ENCODE measurements around the gene NIPAL3.

DNA sequence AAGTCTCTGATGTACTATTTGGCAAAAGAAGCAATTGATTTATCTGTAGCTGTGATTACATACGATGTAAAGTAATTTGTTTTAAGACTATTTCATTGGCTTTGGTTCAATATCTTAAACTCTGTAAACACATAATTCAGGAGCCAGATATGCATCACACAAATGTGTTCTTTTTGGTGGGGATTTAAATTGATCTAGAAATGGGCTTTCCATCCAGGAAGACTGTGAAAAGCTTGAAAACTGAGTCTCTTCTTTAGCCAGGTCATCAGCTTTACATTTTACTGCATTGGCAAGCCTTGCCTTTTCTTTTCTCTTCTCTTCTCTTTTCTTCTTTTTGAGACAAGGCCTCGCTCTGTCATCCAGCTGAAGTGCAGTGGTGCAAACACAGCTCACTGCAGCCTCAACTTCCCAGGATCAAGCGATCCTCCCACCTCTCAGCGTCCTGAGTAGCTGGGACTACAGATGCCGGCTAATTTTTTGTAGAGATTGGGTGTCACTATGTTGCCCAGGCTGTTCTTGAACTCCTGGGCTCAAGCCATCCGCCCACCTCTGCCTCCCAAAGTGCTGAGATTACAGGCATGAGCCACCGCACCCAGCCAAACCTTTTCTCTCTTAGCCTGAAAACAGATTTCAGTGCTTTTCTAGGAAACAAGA lies 88.4 kb downstream of the NIPAL3 start:
- TF ChIP-seq, protein P1, sequence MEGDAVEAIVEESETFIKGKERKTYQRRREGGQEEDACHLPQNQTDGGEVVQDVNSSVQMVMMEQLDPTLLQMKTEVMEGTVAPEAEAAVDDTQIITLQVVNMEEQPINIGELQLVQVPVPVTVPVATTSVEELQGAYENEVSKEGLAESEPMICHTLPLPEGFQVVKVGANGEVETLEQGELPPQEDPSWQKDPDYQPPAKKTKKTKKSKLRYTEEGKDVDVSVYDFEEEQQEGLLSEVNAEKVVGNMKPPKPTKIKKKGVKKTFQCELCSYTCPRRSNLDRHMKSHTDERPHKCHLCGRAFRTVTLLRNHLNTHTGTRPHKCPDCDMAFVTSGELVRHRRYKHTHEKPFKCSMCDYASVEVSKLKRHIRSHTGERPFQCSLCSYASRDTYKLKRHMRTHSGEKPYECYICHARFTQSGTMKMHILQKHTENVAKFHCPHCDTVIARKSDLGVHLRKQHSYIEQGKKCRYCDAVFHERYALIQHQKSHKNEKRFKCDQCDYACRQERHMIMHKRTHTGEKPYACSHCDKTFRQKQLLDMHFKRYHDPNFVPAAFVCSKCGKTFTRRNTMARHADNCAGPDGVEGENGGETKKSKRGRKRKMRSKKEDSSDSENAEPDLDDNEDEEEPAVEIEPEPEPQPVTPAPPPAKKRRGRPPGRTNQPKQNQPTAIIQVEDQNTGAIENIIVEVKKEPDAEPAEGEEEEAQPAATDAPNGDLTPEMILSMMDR (IDR thresholded peaks at IDR 0.05) = no peak
- TF ChIP-seq POLR2A (IDR thresholded peaks at IDR 0.05) (no peak), EP300 (IDR thresholded peaks at IDR 0.05; ENCODE audit: low read depth) (no peak)
